Ovary (tissue), 9 donors: ENCODE results near the gene SIGLEC1. TPM values are rescaled to one million over a fixed set of nuclear protein-coding genes. Genes with fewer than 3 reads are reported as not detected.

ENCODE experiments used
- DNase-seq, 5 donors: peaks; one replicate each; pipeline ENCODE4 v3.0.0-alpha.2; 2019 to 2020
- H3K27ac ChIP-seq, 2 donors: fragments of 200-600 bp; one replicate each; pipeline versions ENCODE4 v1.5.1 to v1.8.0; 2019 to 2022
- H3K27me3 ChIP-seq: fragments of 200-600 bp; one replicate; pipeline ENCODE4 v1.8.0; 2022
- H3K36me3 ChIP-seq: fragments of 200-600 bp; sonication (generic); one replicate; pipeline ENCODE4 v1.5.1; 2019
- H3K4me1 ChIP-seq: one replicate; pipeline ENCODE4 v1.8.1; 2013; ENCODE audit warnings: mild to moderate bottlenecking, moderate library complexity; ENCODE audit not compliant: insufficient read depth
- H3K4me3 ChIP-seq: fragments of 200-600 bp; sonication (generic); one replicate; pipeline ENCODE4 v1.5.1; 2017
- H3K9me3 ChIP-seq, 2 donors: fragments of 200-600 bp in 1 of 2; sonication (generic) in 1 of 2; one replicate each; pipeline versions ENCODE4 v1.5.1 to v1.8.1; 2013 to 2019; ENCODE audit warnings: mild to moderate bottlenecking in 1 of 2, moderate library complexity in 1 of 2
- EP300 ChIP-seq: sonication (generic); formaldehyde crosslinking; IDR thresholded peaks from one replicate; pipeline ENCODE4 v1.6.1; 2017; ENCODE audit warnings: antibody characterized with exemption
- POLR2A ChIP-seq: fragments of 450-650 bp; IDR thresholded peaks from one replicate; pipeline ENCODE4 v1.6.1; 2017; ENCODE audit warnings: antibody characterized with exemption, mild to moderate bottlenecking, moderate library complexity
- WGBS, 3 donors: extraction: QIAGEN DNeasy Blood & Tissue Kit in 1 of 3; methylation state at CpG; one replicate each; pipeline versions ENCODE4 v1.1.5 to v1.1.7; 2013 to 2017; 5-methylcytosine and 5-hydroxymethylcytosine counted together
- intact Hi-C, 4 donors: fragments of 100-400 bp; cut with DNase I; formaldehyde crosslinking; loops; one replicate each; pipeline versions ENCODE4 v1.11.0 to v1.15.1; 2022 to 2023
- polyA plus RNA-seq, 2 donors: library from polyadenylated mRNA; stranded (reverse); fragments of 200-250 nt in 1 of 2; fragments of 350-450 nt in 1 of 2; fragmentation: Illumina TruSeq in 1 of 2; extraction: RNeasy Lipid Tissue Mini Kit (QIAGEN cat#74804) in 1 of 2; gene quantifications; one replicate each; pipeline ENCODE4 v1.2.3, GENCODE V29; 2013 to 2014
- total RNA-seq, 7 donors: library from RNA; depleted of rRNA in 2 of 7; stranded (reverse); fragments of >200 nt in 2 of 7; fragmentation: NEBNext Ultra II Directional in 3 of 7; extraction: Animal tissue kit (Norgen Biotek cat#: 25700) in 3 of 7; gene quantifications; one replicate each; pipeline versions ENCODE4 v1.1.0 to v1.2.4, GENCODE V29; 2016 to 2023
- TF ChIP-seq, protein P1 (sequence below), 3 donors: fragments of 450-650 bp in 2 of 3; fragments of 200-600 bp in 1 of 3; IDR thresholded peaks; one replicate each; pipeline versions ENCODE4 v1.5.1 to v1.8.0; 2016 to 2022; ENCODE audit warnings: antibody characterized with exemption in 3 of 3, mild to moderate bottlenecking in 1 of 3
- donor health status: DM: no; HTN: no; CAD: no; lungs with moderate emphysema.
- donor health status: DM: no; HTN: no; CAD: no.
- donor health status: Bipolar disorder and iron deficiency.
- donor health status: DM: yes; HTN: yes; CAD: no.
- donor health status: DM: no; HTN: no; CAD: no.
- donor health status: DM: yes; HTN: yes; CAD: no.

Gene SIGLEC1
- total and polyA plus RNA-seq, 9 donors, result 0.48 to 11.5 (median 1.9) TPM

DNA sequence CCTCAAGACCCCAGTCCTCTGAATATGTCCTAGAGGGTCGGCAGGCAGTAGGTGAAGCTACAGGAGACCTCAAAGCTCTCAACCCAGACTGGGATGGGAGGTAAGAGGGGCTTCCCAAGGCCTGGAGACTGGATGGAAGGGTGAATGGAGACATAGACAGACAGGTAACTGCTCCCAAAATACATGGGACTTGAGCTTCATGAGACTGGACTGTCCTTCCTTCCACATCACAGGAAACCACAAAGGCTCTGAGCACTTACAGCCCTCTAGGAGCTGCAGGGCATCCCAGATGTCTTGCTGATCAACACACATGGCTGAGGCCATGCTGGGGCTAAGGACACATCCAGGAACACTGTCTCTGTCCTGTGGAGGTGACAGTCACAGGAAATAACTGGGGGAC is 31.6 kb upstream of the SIGLEC1 start:
- H3K27ac ChIP-seq, result no peak overlapping the region
- DNase-seq, result no peak
- no peak overlapping the region for H3K4me3 ChIP-seq
- no peak for TF ChIP-seq POLR2A
- TF ChIP-seq, protein P1, sequence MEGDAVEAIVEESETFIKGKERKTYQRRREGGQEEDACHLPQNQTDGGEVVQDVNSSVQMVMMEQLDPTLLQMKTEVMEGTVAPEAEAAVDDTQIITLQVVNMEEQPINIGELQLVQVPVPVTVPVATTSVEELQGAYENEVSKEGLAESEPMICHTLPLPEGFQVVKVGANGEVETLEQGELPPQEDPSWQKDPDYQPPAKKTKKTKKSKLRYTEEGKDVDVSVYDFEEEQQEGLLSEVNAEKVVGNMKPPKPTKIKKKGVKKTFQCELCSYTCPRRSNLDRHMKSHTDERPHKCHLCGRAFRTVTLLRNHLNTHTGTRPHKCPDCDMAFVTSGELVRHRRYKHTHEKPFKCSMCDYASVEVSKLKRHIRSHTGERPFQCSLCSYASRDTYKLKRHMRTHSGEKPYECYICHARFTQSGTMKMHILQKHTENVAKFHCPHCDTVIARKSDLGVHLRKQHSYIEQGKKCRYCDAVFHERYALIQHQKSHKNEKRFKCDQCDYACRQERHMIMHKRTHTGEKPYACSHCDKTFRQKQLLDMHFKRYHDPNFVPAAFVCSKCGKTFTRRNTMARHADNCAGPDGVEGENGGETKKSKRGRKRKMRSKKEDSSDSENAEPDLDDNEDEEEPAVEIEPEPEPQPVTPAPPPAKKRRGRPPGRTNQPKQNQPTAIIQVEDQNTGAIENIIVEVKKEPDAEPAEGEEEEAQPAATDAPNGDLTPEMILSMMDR (IDR thresholded peaks at IDR 0.05), result no peak
- TF ChIP-seq EP300, result no peak
- H3K4me1 ChIP-seq, result peaks cover 2% of the 10 kb centered on the region
- H3K36me3 ChIP-seq, result no peaks in the 10 kb centered on the region
- H3K27me3 ChIP-seq, result no peaks in the 10 kb centered on the region
- H3K9me3 ChIP-seq, result no peaks in the 10 kb centered on the region
- WGBS, 3 donors, result 83 to 92% (median 84%) methylated on average over 1 of the region's 1 CpG
- intact Hi-C loops, result no loop called here

DNA sequence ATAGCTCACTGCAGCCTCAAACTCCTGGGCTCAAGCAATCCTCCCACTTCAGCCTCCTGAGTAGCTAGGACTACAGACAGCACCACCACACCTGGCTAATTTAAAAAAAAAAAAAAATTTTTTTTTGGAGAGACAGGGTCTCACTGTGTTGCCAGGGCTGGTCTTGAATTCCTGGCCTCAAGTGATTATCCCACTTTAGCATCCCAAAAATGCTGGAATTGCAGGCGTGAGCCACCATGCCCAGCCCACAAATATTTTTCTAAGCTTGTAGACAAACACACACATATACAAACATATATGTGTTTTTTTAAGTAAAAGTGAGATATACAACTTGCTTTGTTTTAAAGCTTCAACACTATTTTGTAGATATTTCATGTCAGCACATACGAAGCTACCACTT is 30.9 kb upstream of the SIGLEC1 start:
- WGBS, 3 donors, result 75 to 95% (median 94%) methylated on average over 2 of the region's 2 CpGs
- intact Hi-C loops, result no loop called here
- H3K4me3 ChIP-seq, result no peak overlapping the region
- no peaks in the 10 kb centered on the region for H3K27me3 ChIP-seq
- H3K36me3 ChIP-seq, result no peaks in the 10 kb centered on the region
- peaks cover 2% of the 10 kb centered on the region for H3K4me1 ChIP-seq
- TF ChIP-seq POLR2A (no peak), EP300 (no peak)
- TF ChIP-seq, protein P1 (IDR thresholded peaks at IDR 0.05), result no peak
- H3K27ac ChIP-seq, result no peak overlapping the region
- no peak for DNase-seq
- H3K9me3 ChIP-seq, result no peaks in the 10 kb centered on the region

DNA sequence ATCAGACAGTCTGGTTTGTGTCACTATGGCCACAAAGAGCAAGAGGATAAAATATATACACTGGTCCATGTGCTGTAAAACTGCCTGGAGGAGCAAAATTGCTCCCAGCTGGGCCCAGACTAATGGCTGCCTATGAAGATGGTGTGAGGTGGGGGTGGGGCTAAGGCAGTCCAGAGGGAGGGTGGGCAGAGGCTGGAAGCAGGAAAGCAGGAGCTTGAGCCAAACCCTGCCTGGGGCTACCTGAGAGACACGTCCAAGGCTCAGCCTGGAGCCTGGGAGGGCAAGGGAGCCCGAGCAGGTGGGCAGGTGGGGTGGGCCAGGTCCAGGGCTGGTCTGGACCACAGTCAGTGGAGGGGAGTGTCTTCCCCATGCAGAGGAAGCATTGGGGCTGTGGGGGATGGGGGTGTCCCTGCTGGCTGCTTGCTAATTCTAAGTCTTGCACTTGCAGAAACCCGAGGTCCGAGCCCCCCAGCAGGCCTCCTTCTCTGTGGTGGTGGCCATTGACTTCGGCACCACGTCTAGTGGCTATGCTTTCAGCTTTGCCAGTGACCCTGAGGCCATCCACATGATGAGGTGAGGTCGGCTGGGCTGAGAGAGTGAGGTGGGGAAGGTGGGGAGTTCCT is 29.5 kb upstream of the SIGLEC1 start:
- WGBS, 3 donors, result 44 to 72% (median 53%) methylated on average over 7 of the region's 7 CpGs
- Histone ChIP-seq H3K27ac (no peak overlapping the region), H3K36me3 (no peaks in the 10 kb centered on the region), H3K4me3 (no peak overlapping the region), H3K27me3 (no peaks in the 10 kb centered on the region), H3K9me3 (no peaks in the 10 kb centered on the region), H3K4me1 (peaks cover 2% of the 10 kb centered on the region)
- intact Hi-C loops, result no loop called here
- TF ChIP-seq, protein P1 (IDR thresholded peaks at IDR 0.05), result no peak
- no peak for TF ChIP-seq POLR2A
- TF ChIP-seq EP300, result no peak
- no peak for DNase-seq

DNA sequence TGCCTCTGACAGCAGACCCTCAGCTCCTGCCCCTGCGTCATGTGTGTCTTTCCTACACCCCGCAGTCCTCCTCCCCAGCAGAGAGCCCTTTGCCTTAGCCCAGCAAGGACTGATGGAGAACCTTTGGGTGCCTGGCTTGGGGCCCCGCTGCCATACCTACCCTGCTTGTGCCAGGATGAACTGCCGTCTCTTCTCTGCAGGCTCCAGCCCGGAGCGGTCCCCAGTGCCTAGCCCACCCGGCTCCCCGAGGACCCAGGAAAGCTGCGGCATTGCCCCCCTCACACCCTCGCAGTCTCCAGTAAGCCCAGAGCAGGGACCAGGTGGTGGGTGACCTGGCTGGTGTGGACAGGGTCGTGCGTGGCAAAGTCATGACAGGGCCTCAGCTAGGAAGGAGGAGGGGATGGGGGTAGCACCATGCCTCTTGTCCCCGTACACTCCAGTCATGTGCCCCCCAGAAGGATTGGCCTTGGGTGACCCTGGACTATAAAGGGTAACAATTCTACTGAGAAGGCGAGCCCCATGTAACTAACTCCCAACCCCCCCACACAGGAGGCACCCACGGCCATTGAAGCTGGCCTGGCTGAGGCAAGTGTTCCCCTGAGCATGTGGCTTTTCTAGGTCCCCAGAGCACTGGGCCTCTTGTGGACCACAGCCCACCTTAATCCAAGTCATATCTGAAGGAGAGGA is 28.4 kb upstream of the SIGLEC1 start:
- WGBS, 3 donors, result 88 to 93% (median 89%) methylated on average over 15 of the region's 15 CpGs
- intact Hi-C loops, result no loop called here
- Histone ChIP-seq H3K9me3 (no peaks in the 10 kb centered on the region), H3K36me3 (no peaks in the 10 kb centered on the region), H3K27ac (no peak overlapping the region), H3K4me3 (no peak overlapping the region), H3K4me1 (peaks cover 2% of the 10 kb centered on the region), H3K27me3 (no peaks in the 10 kb centered on the region)
- TF ChIP-seq EP300 (no peak), POLR2A (no peak)
- TF ChIP-seq, protein P1 (IDR thresholded peaks at IDR 0.05), result no peak
- DNase-seq, result no peak
